Stomach (tissue), 4 donors: ENCODE measurements around the gene ASNSD1.

ENCODE experiments used
- CTCF ChIP-seq, 7 experiments: fragments of 450-650 bp in 4 of 7; fragments of 200-600 bp in 3 of 7; sonication (generic) in 3 of 7; IDR thresholded peaks; one replicate each; pipeline ENCODE4 v1.5.1; 2016 to 2019; ENCODE audit warnings: antibody characterized with exemption in 7 of 7, control low read depth in 2 of 7, mild to moderate bottlenecking in 1 of 7
- POLR2AphosphoS5 ChIP-seq, 3 donors: sonication (generic); formaldehyde crosslinking; IDR thresholded peaks; one replicate each; pipeline ENCODE4 v1.6.1; 2016; ENCODE audit warnings: antibody characterized with exemption in 3 of 3

GRCh38 chr2:189662669-189663226 is 1.5 kb downstream of the ASNSD1 start:
- TF ChIP-seq CTCF (IDR thresholded peaks at IDR 0.05) = no peak
- no peak for TF ChIP-seq POLR2AphosphoS5 (IDR thresholded peaks at IDR 0.05)
